ENCODE data around the gene PKDREJ. TPM values are rescaled to one million over a fixed set of nuclear protein-coding genes. Genes with fewer than 3 reads are reported as not detected.
"Not testable (repeated sequence)": the region's sequence is repeated elsewhere in the genome, so short reads cannot be mapped to it uniquely, and the experiment has no call there.

The PKDREJ gene, protein sequence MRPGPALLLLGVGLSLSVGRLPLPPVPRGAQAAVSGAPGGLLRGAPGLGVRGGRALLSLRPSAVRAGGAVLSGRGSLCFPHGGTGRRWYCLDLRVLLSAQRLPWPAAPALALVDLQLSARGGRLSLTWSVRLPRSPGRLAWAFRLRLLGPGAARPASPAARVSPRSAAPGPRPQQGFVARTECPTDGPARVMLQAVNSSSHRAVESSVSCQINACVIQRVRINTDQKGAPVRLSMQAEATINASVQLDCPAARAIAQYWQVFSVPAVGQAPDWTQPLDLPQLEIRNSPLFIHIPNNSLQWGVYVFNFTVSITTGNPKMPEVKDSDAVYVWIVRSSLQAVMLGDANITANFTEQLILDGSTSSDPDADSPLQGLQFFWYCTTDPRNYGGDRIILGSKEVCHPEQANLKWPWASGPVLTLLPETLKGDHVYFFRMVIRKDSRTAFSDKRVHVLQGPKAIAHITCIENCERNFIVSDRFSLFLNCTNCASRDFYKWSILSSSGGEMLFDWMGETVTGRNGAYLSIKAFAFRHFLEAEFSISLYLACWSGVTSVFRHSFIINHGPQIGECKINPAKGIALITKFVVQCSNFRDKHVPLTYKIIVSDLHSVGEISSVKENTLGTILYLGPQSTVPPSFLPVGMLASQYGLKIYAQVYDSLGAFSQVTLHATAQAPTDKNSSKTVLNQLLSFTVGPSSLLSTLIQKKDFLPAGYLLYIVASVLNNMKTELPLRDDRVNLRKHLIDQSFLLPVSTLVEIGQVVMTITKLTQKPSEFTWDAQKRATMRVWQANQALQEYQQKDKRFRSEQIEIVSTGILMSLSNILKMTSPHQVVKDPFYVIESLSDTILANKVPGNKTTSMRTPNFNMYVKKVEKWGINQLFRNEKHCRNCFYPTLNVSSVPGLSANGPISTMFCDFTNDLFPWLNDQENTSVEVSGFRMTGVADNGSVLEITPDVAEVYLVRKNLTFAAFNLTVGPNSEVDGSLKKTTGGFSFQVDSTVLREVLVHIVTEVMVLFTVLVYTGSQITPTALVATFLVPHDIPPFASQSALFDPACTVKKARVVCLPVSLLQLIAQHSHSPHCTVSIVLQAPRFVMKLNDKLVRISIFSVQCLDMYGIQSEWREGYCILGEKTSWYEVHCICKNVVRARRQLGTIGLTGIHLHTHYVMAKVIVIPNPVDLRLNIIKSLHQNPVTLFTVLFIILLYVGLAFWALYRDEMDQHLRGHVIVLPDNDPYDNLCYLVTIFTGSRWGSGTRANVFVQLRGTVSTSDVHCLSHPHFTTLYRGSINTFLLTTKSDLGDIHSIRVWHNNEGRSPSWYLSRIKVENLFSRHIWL (N-terminal part only)
- total RNA-seq, result under 1 TPM in 2 of 4 donors, not detected in 2; 0.14 to 0.36 TPM
- polyA plus RNA-seq, result under 1 TPM in 2 of 3 donors, not detected in 1; under 0.01 to 0.35 TPM

DNA sequence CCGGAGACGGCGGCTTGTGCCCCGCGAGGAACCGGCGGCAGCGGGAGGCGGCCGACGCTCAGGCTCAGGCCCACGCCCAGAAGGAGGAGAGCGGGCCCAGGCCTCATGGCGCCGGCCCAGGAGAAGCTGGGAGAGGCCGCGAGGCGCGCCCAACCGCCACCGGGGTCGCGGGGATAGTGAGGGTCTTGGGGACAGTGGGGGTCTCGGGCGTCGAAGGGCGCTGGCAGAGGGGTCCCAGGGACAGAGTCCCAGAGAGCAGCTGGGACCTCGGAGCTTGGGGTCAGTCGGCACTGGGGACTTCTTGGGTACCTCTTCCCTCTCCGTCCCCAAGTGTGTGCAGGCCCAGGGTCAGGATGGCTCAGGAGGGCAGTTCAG lies at the start of gene PKDREJ:
PKDREJ (minus strand) TSS at position 128 of the 375 bp plus-strand sequence; CDS start at position 107, 21 bp downstream.
- peak within 1 kb of the TSS in 1 of 4 donors; percentile 15 for H3K27ac ChIP-seq
- DNase-seq, result no peak
- TF ChIP-seq, protein P1, sequence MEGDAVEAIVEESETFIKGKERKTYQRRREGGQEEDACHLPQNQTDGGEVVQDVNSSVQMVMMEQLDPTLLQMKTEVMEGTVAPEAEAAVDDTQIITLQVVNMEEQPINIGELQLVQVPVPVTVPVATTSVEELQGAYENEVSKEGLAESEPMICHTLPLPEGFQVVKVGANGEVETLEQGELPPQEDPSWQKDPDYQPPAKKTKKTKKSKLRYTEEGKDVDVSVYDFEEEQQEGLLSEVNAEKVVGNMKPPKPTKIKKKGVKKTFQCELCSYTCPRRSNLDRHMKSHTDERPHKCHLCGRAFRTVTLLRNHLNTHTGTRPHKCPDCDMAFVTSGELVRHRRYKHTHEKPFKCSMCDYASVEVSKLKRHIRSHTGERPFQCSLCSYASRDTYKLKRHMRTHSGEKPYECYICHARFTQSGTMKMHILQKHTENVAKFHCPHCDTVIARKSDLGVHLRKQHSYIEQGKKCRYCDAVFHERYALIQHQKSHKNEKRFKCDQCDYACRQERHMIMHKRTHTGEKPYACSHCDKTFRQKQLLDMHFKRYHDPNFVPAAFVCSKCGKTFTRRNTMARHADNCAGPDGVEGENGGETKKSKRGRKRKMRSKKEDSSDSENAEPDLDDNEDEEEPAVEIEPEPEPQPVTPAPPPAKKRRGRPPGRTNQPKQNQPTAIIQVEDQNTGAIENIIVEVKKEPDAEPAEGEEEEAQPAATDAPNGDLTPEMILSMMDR (IDR thresholded peaks at IDR 0.05), result no peak
- TF ChIP-seq POLR2A (IDR thresholded peaks at IDR 0.05) (no peak), EP300 (IDR thresholded peaks at IDR 0.05) (no peak)

DNA sequence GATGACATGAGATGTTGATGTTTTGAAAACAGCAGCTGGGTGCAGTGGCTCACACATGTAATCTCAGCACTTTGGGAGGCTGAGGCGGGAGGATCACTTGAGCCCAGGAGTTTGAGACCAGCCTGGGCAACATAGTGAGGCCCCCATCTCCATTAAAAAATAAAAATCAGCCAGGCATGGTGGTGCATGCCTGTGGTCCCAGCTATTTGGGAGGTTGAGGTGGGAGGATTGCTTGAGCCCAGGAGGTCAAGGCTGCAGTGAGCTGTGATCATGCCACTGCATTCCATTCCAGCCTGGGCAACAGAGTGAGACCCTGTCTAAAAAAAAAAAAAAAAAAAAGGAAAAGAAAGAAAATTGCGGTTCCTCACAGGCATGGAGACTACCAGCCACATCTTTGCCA lies 49.7 kb upstream of the PKDREJ start:
- H3K27me3 ChIP-seq; H3K9me3 ChIP-seq; H3K27ac ChIP-seq; intact Hi-C loops (cut with DNase I); DNase-seq; H3K4me3 ChIP-seq; H3K4me1 ChIP-seq; H3K36me3 ChIP-seq: not testable (repeated sequence)
- whole genome bisulfite sequencing, 2 donors, result 95 to 96% methylated on average over 2 of the region's 2 CpGs

More for the DNA sequence above, at the start of gene PKDREJ:
- Histone ChIP-seq H3K4me1 (peaks cover 0 to 16% (median 14%) of the 10 kb centered on the region in 4 donors), H3K4me3 (peak within 1 kb of the TSS; percentile 9 to 49 (median 38)), H3K27me3 (no peaks in the 10 kb centered on the region), H3K9me3 (no peaks in the 10 kb centered on the region), H3K36me3 (no peaks in the 10 kb centered on the region)
- WGBS, 2 donors, result 51 to 55% methylated on average over 30 of the region's 30 CpGs
- intact Hi-C loops (cut with DNase I), result no loop called here

DNA sequence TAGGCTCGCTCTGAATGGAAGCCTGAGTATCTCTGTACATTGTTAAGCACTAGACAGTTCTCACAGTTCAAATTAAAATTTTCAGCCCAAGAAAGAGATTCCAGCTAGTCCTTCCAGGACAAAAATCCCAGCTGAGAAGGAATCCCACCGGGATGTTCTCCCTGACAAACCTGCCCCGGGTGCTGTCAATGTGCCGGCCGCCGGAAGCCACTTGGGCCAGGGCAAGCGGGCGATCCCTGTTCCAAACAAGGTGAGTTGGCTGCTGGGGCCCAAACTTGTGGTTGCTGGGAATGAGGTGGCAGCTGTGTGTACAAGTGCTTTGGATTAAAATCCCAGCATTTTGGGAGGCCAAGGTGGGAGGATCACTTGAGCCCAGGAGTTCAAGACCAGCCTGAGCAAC lies 48.9 kb upstream of the PKDREJ start:
- Histone ChIP-seq H3K36me3 (no peaks in the 10 kb centered on the region), H3K9me3 (no peaks in the 10 kb centered on the region), H3K27ac (no peak overlapping the region), H3K4me3 (no peak overlapping the region), H3K27me3 (no peaks in the 10 kb centered on the region), H3K4me1 (no peaks in the 10 kb centered on the region)
- intact Hi-C loops (cut with DNase I), result no loop called here
- no peak for DNase-seq
- WGBS, 2 donors, result 98% methylated on average over 8 of the region's 8 CpGs
- TF ChIP-seq POLR2AphosphoS5 (IDR thresholded peaks at IDR 0.05) (no peak), EP300 (IDR thresholded peaks at IDR 0.05) (no peak), POLR2A (IDR thresholded peaks at IDR 0.05) (no peak)
- TF ChIP-seq, protein P1 (IDR thresholded peaks at IDR 0.05), result no peak

DNA sequence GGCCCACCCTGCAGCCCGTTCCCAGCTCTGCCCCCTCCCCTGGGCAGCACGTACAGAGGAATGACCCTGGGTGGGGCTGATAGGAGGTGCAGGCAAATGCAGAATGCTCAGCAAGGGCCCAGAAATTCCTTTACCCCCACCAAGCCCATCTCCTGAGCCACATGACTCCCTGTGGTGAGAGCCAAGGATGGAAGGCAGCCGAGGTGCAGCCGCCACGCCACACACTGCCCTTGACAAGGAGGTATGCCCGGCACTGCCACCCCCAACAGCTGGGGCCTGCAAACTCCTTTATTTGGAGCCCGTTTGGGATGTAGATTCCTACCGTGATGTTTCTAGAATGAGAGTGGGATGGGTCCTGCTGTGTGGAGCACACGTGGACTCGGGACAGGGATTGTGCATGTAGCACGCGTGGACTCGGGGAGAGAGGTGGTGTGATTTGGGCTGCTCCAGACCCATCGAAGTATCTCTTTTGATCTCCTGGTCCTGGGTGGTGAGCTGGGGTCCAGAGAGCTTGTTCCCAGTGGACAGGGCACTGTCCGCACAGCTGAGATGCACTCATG lies 46.5 kb upstream of the PKDREJ start:
- no peaks in the 10 kb centered on the region for H3K36me3 ChIP-seq
- H3K4me1 ChIP-seq, result no peaks in the 10 kb centered on the region
- no peak overlapping the region for H3K4me3 ChIP-seq
- H3K27ac ChIP-seq, result no peak overlapping the region
- intact Hi-C loops (cut with DNase I), result no loop called here
- TF ChIP-seq POLR2AphosphoS5 (IDR thresholded peaks at IDR 0.05), result no peak
- no peak for TF ChIP-seq POLR2A (IDR thresholded peaks at IDR 0.05)
- TF ChIP-seq, protein P1 (IDR thresholded peaks at IDR 0.05), result no peak
- TF ChIP-seq EP300 (IDR thresholded peaks at IDR 0.05), result no peak
- no peaks in the 10 kb centered on the region for H3K9me3 ChIP-seq
- 96 to 97% methylated on average over 15 of the region's 15 CpGs for WGBS, 2 donors
- no peak for DNase-seq
- no peaks in the 10 kb centered on the region for H3K27me3 ChIP-seq
